SU-DHL-6 (cell line): ENCODE data around the gene GRXCR1.

Experiments
- H2AFZ ChIP-seq: fragments of 200-600 bp; sonication (generic); 2 replicates; pipeline ENCODE4 v1.6.1; 2014; ENCODE audit warnings: low read depth, mild to moderate bottlenecking, moderate library complexity, mixed read lengths, antibody characterized with exemption, low read length; ENCODE audit not compliant: severe bottlenecking
- H3F3A ChIP-seq: fragments of 200-600 bp; shearing (Covaris generic); 2 replicates; pipeline ENCODE4 v1.6.0; 2016; ENCODE audit warnings: antibody characterized with exemption, mild to moderate bottlenecking; ENCODE audit not compliant: insufficient read depth
- H3K27ac ChIP-seq: fragments of 200-600 bp; sonication (generic); 2 replicates; pipeline ENCODE4 v1.5.1; 2016; ENCODE audit warnings: low read depth, mild to moderate bottlenecking, low read length, moderate library complexity, mixed read lengths
- H3K27me3 ChIP-seq: fragments of 200-600 bp; sonication (generic), shearing (Covaris generic); 2 replicates; pipeline ENCODE4 v1.6.0; 2014; ENCODE audit warnings: mild to moderate bottlenecking, low read length
- H3K36me3 ChIP-seq: fragments of 200-600 bp; sonication (generic); 2 replicates; pipeline ENCODE4 v1.6.1; 2014; ENCODE audit warnings: mild to moderate bottlenecking, low read length, mixed read lengths
- H3K4me2 ChIP-seq: fragments of 300-600, 200-600 bp; shearing (Covaris generic), sonication (generic); 2 replicates; pipeline ENCODE4 v1.6.0; 2014; ENCODE audit warnings: low read length, low read depth, mild to moderate bottlenecking; ENCODE audit not compliant: poor library complexity, severe bottlenecking
- H3K4me3 ChIP-seq: fragments of 200-600 bp; sonication (generic); 2 replicates; pipeline ENCODE4 v1.5.1; 2014; ENCODE audit warnings: antibody characterized with exemption, low read length, mild to moderate bottlenecking, mixed read lengths; ENCODE audit not compliant: insufficient read depth, poor library complexity, severe bottlenecking
- H3K79me2 ChIP-seq: fragments of 200-600 bp; sonication (generic); 2 replicates; pipeline ENCODE4 v1.6.1; 2014; ENCODE audit warnings: mild to moderate bottlenecking, low read length, moderate library complexity; ENCODE audit not compliant: insufficient read depth
- H3K9ac ChIP-seq: fragments of 200-600 bp; sonication (generic); 2 replicates; pipeline ENCODE4 v1.7.0; 2014; ENCODE audit warnings: mild to moderate bottlenecking, low read length
- H3K9me2 ChIP-seq: fragments of 200-600 bp; sonication (generic); replicated peaks from 2 replicates; pipeline ENCODE4 v1.6.1; 2014; ENCODE audit warnings: low read length; ENCODE audit not compliant: insufficient read depth
- H3K9me3 ChIP-seq: fragments of 200-600 bp; sonication (generic); 2 replicates; pipeline ENCODE4 v1.6.1; 2014; ENCODE audit warnings: low read length, mixed read lengths; ENCODE audit not compliant: insufficient read depth
- H4K20me1 ChIP-seq: fragments of 200-600 bp; sonication (generic); 2 replicates; pipeline ENCODE4 v1.6.1; 2014; ENCODE audit warnings: low read depth, mild to moderate bottlenecking, antibody characterized with exemption, low read length, moderate library complexity, mixed read lengths
- EZH2phosphoT487 ChIP-seq: fragments of 200-600 bp; sonication (generic), shearing (Covaris generic); conservative IDR thresholded peaks from 2 replicates; pipeline ENCODE4 v1.6.1; 2018; ENCODE audit warnings: mild to moderate bottlenecking, antibody characterized with exemption, low read length, moderate library complexity, mixed read lengths
- TF ChIP-seq, protein P1 (sequence below): fragments of 200-600 bp; sonication (generic); IDR thresholded peaks from one replicate; pipeline ENCODE4 v1.5.1; 2017; ENCODE audit warnings: antibody characterized with exemption, mild to moderate bottlenecking, low read length, moderate library complexity; ENCODE audit not compliant: insufficient read depth, poor library complexity, severe bottlenecking

GRXCR1 gene

DNA sequence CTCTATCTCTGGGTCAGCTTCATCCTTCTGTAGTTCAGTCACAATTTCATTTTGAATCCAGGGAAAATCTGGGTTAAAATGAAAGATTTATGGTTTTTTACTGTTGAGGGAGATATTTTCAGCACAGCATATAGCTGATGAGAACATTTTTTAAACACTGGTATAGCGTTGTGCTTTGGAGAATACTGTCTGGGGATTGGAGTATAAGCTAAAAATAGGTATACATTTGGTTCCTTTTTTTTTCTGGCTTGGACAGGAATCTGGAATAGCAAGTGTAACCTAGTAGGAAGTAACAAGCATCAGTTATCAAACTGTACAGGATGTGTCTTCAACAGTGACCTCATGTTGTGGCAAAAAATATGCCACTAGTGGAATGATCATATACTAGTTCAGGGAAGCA, 149.1 kb downstream of the GRXCR1 start:
- Histone ChIP-seq H3K36me3 (no peaks in the 10 kb centered on the region), H3K27me3 (no peaks in the 10 kb centered on the region), H3K9me3 (no peaks in the 10 kb centered on the region), H3K79me2 (no peaks in the 10 kb centered on the region), H3K4me3 (no peak overlapping the region), H3F3A (no peaks in the 10 kb centered on the region), H3K9ac (no peak overlapping the region), H2AFZ (no peak overlapping the region), H3K9me2 (no peaks in the 10 kb centered on the region), H3K27ac (no peak overlapping the region), H3K4me2 (no peak overlapping the region), H4K20me1 (no peaks in the 10 kb centered on the region)
- TF ChIP-seq, protein P1, sequence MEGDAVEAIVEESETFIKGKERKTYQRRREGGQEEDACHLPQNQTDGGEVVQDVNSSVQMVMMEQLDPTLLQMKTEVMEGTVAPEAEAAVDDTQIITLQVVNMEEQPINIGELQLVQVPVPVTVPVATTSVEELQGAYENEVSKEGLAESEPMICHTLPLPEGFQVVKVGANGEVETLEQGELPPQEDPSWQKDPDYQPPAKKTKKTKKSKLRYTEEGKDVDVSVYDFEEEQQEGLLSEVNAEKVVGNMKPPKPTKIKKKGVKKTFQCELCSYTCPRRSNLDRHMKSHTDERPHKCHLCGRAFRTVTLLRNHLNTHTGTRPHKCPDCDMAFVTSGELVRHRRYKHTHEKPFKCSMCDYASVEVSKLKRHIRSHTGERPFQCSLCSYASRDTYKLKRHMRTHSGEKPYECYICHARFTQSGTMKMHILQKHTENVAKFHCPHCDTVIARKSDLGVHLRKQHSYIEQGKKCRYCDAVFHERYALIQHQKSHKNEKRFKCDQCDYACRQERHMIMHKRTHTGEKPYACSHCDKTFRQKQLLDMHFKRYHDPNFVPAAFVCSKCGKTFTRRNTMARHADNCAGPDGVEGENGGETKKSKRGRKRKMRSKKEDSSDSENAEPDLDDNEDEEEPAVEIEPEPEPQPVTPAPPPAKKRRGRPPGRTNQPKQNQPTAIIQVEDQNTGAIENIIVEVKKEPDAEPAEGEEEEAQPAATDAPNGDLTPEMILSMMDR, result no peak
- no peak for TF ChIP-seq EZH2phosphoT487

DNA sequence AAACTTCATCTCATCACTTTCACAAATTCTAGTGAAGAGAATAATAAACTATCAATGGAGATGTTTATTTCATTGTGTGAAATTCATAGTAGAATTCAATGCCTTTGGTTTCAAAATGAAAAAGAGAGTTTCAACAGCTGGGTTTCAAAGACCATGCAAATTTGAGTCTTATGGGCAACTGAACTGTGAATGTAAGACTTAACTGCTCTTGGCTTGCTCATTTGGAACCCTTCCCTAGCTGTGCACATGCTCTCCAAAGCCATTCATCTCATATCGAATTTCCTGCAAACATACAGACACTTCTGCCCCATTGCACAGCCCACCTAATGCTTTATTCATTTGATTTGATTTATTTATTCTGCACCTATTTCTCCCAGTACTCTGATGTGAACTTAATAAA, 154.5 kb downstream of the GRXCR1 start:
- no peaks in the 10 kb centered on the region for H3K79me2 ChIP-seq
- H3K9ac ChIP-seq, result no peak overlapping the region
- H3K27me3 ChIP-seq, result no peaks in the 10 kb centered on the region
- no peak overlapping the region for H3K27ac ChIP-seq
- TF ChIP-seq, protein P1, result no peak
- no peak for TF ChIP-seq EZH2phosphoT487
- no peaks in the 10 kb centered on the region for H4K20me1 ChIP-seq
- no peak overlapping the region for H2AFZ ChIP-seq
- H3K4me2 ChIP-seq, result no peak overlapping the region
- H3K36me3 ChIP-seq, result no peaks in the 10 kb centered on the region
- H3F3A ChIP-seq, result no peaks in the 10 kb centered on the region
- no peaks in the 10 kb centered on the region for H3K9me3 ChIP-seq
- no peak overlapping the region for H3K4me3 ChIP-seq
- no peaks in the 10 kb centered on the region for H3K9me2 ChIP-seq

DNA sequence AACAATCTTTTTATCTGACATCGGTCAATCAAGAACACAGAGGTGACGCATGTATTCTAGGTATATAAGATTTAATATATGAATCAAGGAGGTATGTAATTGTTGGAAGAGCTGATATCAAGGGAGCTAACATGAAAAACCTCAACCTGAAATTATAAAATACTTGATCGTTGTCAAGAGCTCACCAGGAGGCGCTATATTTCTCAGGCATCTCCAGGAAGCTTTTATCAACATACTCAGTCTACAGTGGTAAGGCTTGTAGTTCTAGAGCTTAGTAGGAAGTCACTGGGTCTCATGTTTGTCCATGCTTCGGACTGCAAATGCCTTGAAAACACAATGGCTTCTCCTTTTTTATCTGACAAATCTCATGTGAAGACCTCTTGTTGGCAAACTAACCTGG, 156.1 kb downstream of the GRXCR1 start:
- Histone ChIP-seq H3K79me2 (no peaks in the 10 kb centered on the region), H3K27ac (no peak overlapping the region), H2AFZ (peak overlapping the region; percentile 16), H3K9me2 (no peaks in the 10 kb centered on the region), H3K9ac (no peak overlapping the region), H3F3A (no peaks in the 10 kb centered on the region), H3K4me3 (no peak overlapping the region), H3K27me3 (no peaks in the 10 kb centered on the region), H3K4me2 (no peak overlapping the region), H3K9me3 (no peaks in the 10 kb centered on the region), H4K20me1 (no peaks in the 10 kb centered on the region), H3K36me3 (no peaks in the 10 kb centered on the region)
- no peak for TF ChIP-seq EZH2phosphoT487
- TF ChIP-seq, protein P1, result no peak
